ENCODE measurements around the gene APBA3.

The APBA3 gene

DNA sequence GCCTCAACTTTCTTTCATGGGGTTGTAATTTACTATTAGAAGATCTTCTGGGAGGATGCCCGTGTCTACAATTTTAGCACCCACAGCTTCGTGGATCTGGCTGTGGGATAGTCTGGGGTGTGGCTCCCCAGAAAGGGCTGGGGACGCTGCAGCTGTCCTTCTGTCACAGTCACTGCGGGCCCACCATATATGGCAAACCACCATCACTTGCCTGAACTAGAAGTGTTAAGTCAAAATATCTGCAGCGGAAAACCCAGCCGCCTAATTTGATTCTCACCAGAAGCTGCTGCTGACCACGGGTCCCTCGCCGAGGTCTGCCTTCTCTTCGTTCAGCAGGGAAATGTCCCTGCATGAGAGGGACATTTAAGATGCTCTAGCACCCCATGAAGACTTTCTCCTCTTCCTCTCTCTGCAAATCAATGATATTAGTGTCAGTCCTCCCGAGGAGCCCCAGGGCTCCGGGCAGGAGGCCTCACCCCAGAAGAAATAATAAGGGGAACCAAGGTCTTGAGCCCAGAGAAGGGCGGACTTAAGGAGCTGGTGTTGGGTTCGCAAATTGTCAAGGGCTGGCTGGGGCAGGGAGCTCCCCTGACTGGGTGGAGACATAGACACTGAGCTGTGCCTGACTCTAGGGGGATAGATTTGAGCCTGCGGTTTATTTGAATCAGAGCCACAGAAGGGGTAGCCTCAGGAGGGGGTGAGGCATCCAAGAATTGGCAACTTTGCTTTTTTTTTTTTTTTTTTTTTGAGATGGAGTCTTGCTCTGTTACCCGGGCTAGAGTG, 27.7 kb upstream of the APBA3 start:
- no peak for DNase-seq

- peak in 2 of 58 donors; percentile 10 to 22 for DNase-seq
Measured at GRCh38 chr19:3785938-3786824, 24.7 kb upstream of the APBA3 start, which contains the start of gene MATK. MATK (minus strand) TSS chr19:3786381; CDS start chr19:3785135, 1,246 bp downstream.

GRCh38 chr19:3785451-3785937, 24.0 kb upstream of the APBA3 start:
- peak in 20 of 58 donors; percentile 6 to 66 (median 30) for DNase-seq

DNA sequence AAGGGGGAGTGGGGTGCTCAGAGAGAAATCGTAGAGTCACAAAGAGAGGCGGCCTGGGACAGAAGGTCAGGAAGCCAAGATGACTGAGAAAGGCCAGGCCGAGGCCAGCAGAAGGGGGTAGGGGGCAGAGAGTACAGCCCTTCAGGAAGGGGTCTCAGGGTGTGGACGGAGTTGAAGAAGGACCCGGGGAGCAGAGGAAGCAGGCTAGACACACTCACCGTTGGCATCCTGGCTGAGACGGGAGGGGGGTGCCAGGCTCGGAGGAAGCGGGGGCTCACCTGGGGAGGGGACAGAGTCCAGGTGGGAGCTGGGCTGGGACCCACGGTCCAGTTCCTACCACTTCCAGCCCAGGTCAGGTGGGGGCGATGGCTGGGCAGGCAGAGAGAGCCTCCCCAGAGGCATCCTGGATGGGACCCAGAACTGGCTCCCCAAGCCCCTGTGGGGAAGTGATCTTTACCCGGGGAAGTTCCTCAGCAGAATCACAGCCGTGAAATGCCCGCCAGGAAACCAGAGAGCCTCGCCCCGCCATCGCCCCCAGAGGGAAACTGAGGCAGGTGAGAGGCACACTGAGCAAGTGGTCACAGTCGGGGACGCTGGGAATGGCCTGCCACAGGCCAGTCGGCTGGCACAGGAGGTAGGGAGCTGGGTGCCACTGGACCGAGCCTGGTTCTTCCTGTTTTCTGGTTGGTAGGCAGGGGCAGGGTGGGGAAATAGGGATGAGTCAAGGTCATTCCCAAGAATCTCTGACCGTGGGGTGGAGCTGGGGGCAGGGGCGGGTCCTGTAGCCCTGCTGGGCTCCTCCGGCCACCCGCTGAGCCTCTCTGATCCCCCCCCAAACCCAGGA, 23.3 kb upstream of the APBA3 start:
- DNase-seq = no peak

DNA sequence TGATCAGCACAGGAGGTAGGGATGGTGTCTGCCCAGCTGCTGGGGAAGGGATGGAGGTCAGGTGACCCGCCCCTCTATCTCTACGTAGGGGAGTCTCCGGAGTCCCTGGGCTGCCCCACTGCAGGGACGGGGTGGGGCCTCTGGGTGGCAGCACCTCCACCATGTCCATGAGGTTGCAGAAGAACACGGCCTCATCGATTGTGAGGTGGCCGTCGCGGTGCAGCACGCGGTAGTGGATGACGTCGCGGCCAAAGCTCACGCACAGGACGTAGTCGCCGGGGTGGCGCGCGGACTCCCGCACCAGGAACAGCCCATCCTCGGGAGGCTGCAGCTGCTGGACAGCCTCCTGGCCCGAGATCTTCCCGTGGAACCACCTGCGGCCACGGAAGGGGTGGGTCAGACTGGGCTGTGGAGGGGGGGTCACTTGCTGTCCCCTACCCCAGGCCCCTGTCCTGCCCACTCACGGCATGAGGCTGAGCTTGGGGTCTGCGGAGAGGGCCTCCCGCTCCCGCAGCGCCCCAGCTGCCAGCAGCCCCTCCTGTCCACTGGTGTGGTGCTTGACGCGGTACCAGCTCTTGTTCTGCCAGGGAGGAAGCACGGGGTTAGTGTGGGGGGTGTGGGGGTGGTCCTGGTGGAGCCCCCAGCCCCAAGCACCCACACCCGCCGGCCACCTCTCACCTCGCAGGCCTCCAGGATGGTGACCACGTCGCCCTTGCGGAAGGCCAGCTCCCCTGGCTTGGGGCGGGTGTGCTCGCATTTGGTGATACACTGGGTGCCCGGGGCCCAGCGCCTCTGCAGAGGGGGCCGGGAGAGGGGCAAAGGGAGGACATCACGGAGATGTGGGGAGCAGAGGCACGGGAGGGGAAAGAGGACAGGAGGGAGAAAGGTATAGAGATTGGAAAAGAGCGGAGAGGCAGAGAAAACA, 22.4 kb upstream of the APBA3 start:
- no peak for DNase-seq

DNA sequence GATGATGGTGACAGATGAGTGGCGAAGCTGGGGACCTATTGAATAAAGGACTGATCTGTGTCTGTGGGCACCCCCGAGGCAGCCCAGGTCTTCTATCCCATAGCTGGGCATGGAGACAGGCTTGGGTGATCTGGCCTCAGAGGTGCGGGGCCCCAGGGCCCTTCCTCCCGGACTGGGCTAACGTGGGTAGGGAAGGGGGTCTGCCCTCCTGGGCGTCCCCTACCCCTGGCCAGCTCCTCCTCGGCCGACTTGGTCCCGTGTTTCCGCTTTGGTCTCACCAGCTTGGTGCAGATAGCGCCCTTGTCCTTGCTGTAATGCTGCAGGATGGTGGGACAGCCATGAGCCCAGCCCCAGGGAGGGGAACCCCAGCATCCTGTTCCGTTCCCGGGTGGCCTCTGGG, 21.4 kb upstream of the APBA3 start:
- no peak for DNase-seq

DNA sequence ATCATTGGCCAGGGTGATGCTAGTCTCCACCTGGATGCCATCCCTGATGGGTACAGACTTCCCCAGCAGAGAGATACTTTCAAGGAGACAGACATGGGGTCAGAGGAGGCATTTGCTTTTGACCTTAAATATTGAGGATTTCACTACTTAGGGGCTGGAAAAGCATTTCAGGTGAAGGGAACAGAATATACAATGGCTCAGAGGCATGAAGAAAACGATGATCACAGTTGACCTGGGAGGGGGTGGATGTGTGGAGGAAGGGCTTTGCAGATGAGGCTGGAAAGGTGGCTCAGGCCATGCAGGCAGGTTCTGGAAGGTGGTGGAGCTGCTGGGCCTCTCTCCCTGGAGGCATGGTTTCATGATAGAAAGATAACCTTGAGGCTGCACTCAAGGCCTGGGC, 20.8 kb upstream of the APBA3 start:
- no peak for DNase-seq

DNA sequence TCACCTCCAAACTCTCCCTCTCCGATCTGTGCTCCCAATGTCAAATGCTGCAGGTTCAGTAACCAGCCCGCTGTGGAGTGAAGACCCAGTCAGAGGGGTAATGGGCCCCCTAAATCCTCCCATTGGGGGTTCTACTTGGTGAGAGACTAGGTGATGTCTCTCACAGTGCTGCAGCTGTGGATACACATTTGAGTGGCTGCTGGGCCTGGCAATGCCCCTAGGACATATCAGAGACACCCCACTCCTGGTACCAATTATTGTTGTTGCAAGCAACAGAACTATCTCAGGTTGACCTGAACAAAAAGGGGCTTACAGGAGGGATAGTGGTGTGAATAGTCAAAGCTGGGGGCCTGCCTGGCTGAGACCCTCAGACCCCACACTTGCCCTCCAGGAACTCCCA, 20.1 kb upstream of the APBA3 start:
- DNase-seq = no peak

GRCh38 chr19:3780786-3781304, 19.4 kb upstream of the APBA3 start:
- no peak for DNase-seq

GRCh38 chr19:3778899-3779723, 17.6 kb upstream of the APBA3 start:
- DNase-seq = no peak

- no peak for DNase-seq
Measured at GRCh38 chr19:3778104-3778867, 16.8 kb upstream of the APBA3 start.

DNA sequence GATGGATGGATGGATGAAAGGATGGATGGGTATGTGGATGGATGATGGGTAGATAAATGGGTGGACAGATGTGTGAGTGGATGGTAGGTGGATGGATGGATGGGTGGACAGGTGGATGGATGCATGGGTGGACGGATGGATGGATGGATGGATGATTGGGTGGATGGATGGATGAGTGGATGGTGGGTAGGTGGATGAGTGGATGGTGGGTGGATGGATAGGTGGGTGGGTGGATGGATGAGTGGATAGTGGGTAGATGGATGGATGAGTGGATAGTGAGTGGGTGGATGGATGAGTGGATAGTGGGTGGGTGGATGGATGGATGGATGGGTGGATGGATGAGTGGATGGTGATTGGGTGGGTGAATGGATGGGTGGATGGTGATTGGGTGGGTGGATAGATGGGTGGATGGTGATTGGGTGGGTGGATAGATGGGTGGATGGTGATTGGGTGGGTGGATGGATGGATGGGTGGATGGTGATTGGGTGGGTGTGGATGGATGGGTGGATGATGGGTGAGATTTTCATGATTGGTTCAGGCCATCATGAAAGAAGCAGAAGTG, 15.1 kb upstream of the APBA3 start:
- no peak for DNase-seq

DNA sequence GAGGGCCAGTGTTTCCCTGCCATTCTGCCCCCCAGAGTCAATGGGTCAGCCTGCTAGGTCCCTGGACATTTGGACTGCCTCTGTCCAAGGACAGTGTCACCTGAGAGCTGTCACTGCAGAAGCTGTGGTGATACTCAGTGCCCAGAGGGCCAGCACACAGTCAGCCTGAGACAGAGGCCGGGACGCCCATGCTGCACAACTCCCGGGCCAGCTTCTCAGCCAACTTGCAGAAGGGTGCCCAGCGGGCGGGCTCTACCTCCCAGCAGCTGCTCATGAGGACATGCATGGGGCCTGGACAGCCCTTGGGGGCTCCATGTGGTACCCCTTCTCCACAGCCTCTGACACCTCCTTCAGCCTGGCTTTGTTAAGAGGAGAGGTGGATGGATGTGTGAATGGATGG, 14.3 kb upstream of the APBA3 start:
- no peak for DNase-seq

DNA sequence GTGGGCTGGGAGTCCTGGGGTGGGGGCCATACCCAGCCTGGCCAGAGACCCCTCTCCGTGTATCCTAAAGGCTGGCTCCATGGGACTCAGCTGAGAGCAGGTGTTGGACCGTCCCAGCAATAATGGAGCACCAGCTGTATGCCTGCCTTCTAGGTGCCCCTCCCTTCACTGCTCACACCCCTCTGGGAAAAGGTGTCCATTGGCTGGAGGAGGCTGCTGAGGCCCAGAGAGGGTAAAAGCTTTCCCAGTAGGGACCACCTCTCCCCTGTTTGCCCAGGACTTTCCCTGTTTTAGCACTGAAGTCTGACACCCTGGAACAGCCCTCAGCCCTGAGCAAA, 13.9 kb upstream of the APBA3 start:
- no peak for DNase-seq

- no peak for DNase-seq
Measured at GRCh38 chr19:3774621-3775373, 13.3 kb upstream of the APBA3 start.

DNA sequence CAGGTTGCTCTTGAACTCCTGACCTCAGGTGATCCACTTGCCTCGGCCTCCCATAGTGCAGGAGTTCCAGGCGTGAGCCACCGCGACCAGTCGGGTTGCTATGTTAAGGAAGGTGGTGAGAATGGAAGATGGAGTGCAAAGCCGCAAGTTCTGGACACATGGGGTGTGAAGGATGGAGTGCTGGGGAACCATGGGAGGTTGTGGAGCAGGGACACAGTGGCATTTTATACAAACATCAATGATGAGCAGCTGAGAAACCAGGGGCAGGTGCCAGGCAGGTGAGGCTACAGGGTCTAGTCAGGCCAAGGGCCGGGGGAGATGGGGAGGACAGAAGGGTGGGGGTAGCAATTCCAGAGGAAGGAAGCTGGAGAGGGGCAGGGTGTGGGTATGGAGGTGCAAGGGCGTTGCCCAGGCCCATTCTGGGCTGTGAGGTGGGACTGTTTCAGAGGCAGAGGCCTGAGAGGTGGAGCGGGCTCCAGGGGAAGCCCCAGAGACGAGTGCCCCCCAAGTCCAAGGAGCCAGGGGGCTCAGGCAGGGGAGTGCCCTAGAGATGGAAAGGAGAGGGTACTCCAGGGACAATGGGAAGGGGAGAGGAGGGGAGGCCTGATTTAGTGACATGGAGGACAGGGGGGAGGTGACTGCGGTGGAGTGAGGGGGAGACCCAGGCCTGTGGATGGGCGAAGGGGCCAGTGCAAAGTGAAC, 12.5 kb upstream of the APBA3 start:
- DNase-seq = no peak
